Esophagus muscularis mucosa (tissue), 4 donors: ENCODE results near the gene MGAT4C. TPM values are rescaled to one million over a fixed set of nuclear protein-coding genes. Genes with fewer than 3 reads are reported as not detected.

Experiments used
- DNase-seq: peaks from one replicate; pipeline ENCODE4 v3.0.0-alpha.2; 2017; ENCODE audit errors: extremely low spot score
- H3K27ac ChIP-seq, 4 donors: fragments of 200-600 bp; sonication (generic); replicated peaks in 1 of 4; 1 replicate in 3 of 4; 2 replicates in 1 of 4; pipeline ENCODE4 v1.5.1; 2016 to 2019; ENCODE audit warnings: mild to moderate bottlenecking in 1 of 4
- H3K27me3 ChIP-seq, 4 donors: fragments of 200-600 bp; sonication (generic); one replicate each; pipeline versions ENCODE4 v1.5.1 to v1.6.0; 2016 to 2019
- H3K36me3 ChIP-seq, 4 donors: fragments of 200-600 bp; sonication (generic); one replicate each; pipeline ENCODE4 v1.5.1; 2016 to 2019
- H3K4me1 ChIP-seq, 4 donors: fragments of 200-600 bp; sonication (generic); one replicate each; pipeline ENCODE4 v1.5.1; 2016 to 2019
- H3K4me3 ChIP-seq, 4 donors: fragments of 200-600 bp; sonication (generic); 1 replicate in 2 of 4; 2 replicates in 2 of 4; pipeline ENCODE4 v1.5.1; 2016 to 2019; ENCODE audit warnings: mild to moderate bottlenecking in 4 of 4, moderate library complexity in 1 of 4
- H3K9me3 ChIP-seq, 4 donors: fragments of 200-600 bp; sonication (generic); 1 replicate in 3 of 4; 2 replicates in 1 of 4; pipeline ENCODE4 v1.5.1; 2016 to 2019
- EP300 ChIP-seq: sonication (generic); formaldehyde crosslinking; IDR thresholded peaks from one replicate; pipeline ENCODE4 v1.6.1; 2017; ENCODE audit warnings: antibody characterized with exemption
- POLR2A ChIP-seq: fragments of 450-650 bp; IDR thresholded peaks from one replicate; pipeline ENCODE4 v1.6.1; 2017; ENCODE audit warnings: antibody characterized with exemption, moderate library complexity, mild to moderate bottlenecking, low read depth
- POLR2AphosphoS5 ChIP-seq, 2 donors: sonication (generic); formaldehyde crosslinking; IDR thresholded peaks; one replicate each; pipeline ENCODE4 v1.6.1; 2017; ENCODE audit warnings: antibody characterized with exemption in 2 of 2
- WGBS: methylation state at CpG from one replicate; pipeline ENCODE4 v1.1.5; 2018; 5-methylcytosine and 5-hydroxymethylcytosine counted together
- intact Hi-C: fragments of 100-400 bp; cut with DNase I; formaldehyde crosslinking; loops from one replicate; pipeline ENCODE4 v1.15.1; 2023
- total RNA-seq, 4 donors: library from RNA; depleted of rRNA; stranded (reverse); fragments of >200 nt; gene quantifications; one replicate each; pipeline versions ENCODE4 v1.1.0 to v1.2.1, GENCODE V29; 2016
- TF ChIP-seq, protein P1 (sequence below), 3 experiments: fragments of 200-600 bp in 2 of 3; fragments of 450-650 bp in 1 of 3; sonication (generic) in 2 of 3; IDR thresholded peaks; one replicate each; pipeline ENCODE4 v1.5.1; 2017 to 2019; ENCODE audit warnings: antibody characterized with exemption in 3 of 3, mild to moderate bottlenecking in 2 of 3, moderate library complexity in 1 of 3

Gene MGAT4C
- total RNA-seq, 4 donors from 2014 or later = 0.19 to 2.5 (median 0.38) TPM

DNA sequence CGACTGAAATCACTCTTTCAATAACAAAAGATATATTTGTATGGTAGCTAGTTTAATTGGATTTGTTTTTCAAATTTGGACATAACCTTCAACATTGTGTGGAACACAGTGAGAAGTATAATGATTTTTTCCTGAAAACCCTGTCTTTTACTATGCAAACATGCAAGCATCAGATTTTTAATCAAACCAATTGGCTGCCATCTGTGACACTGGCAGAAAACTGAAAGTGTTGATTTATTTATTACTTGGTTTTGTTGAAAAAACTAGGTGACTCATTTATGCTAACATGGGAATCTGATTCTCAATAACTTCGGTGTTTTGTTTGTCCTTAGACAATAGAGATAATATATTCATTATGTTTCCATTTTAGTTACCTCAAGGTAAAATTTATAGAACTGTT, 300.1 kb downstream of the MGAT4C start:
- WGBS = 64% methylated on average over 2 of the region's 2 CpGs
- Histone ChIP-seq H3K36me3 (no peaks in the 10 kb centered on the region), H3K27ac (no peak overlapping the region), H3K4me3 (no peak overlapping the region), H3K4me1 (no peaks in the 10 kb centered on the region), H3K27me3 (peaks cover 0 to 3% (median 0%) of the 10 kb centered on the region in 4 donors), H3K9me3 (no peaks in the 10 kb centered on the region)
- intact Hi-C loops = no loop called here
- TF ChIP-seq EP300 (no peak), POLR2AphosphoS5 (IDR thresholded peaks at IDR 0.05) (no peak), POLR2A (no peak)
- DNase-seq = no peak

DNA sequence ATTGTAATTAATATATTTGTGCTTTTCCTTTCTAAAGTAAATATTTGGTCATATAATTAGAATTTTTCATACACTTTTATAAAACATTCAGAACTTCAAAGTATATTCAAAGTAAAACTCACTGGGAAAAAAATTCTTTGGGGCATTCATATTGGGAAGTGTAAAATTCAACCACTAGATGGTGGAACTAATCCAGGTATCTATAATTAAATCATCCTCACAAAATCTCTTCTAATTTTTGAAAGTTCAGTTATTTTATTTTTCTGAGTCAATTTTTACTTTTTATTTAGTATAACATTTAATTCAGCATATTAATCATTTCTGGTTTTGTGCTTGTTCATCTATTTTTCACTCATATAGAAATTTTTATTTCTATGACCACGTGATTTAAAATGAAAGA, 301.1 kb downstream of the MGAT4C start:
- no peak overlapping the region for H3K4me3 ChIP-seq
- H3K4me1 ChIP-seq = no peaks in the 10 kb centered on the region
- H3K9me3 ChIP-seq = no peaks in the 10 kb centered on the region
- TF ChIP-seq EP300 (no peak), POLR2A (no peak), POLR2AphosphoS5 (IDR thresholded peaks at IDR 0.05) (no peak)
- TF ChIP-seq, protein P1, sequence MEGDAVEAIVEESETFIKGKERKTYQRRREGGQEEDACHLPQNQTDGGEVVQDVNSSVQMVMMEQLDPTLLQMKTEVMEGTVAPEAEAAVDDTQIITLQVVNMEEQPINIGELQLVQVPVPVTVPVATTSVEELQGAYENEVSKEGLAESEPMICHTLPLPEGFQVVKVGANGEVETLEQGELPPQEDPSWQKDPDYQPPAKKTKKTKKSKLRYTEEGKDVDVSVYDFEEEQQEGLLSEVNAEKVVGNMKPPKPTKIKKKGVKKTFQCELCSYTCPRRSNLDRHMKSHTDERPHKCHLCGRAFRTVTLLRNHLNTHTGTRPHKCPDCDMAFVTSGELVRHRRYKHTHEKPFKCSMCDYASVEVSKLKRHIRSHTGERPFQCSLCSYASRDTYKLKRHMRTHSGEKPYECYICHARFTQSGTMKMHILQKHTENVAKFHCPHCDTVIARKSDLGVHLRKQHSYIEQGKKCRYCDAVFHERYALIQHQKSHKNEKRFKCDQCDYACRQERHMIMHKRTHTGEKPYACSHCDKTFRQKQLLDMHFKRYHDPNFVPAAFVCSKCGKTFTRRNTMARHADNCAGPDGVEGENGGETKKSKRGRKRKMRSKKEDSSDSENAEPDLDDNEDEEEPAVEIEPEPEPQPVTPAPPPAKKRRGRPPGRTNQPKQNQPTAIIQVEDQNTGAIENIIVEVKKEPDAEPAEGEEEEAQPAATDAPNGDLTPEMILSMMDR (IDR thresholded peaks at IDR 0.05) = no peak
- H3K27me3 ChIP-seq = peaks cover 0 to 3% (median 0%) of the 10 kb centered on the region in 4 donors
- no peaks in the 10 kb centered on the region for H3K36me3 ChIP-seq
- intact Hi-C loops = no loop called here
- 74% methylated on average over 1 of the region's 1 CpG for WGBS
- DNase-seq = no peak
- H3K27ac ChIP-seq = no peak overlapping the region

DNA sequence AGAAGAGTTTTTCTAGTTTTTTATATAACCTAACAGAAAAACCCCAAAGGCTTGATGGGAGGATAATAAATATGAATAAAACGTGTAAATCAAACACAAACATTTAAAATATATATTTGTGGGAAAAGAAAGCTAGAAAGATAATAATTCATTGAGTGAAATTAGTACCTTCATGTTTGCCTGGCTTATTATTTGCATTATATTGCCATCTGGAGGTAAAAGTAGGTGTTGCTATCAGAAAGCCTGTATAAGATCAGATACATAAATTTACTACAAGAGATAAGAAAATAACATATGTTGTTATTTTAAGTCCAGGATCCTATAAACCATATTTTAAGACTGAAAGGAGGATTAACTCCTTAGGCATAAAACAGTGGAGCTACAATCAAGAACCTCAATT, 304.4 kb downstream of the MGAT4C start:
- 5% methylated on average over 1 of the region's 1 CpG for WGBS
- no peak for TF ChIP-seq EP300
- no peak for TF ChIP-seq POLR2AphosphoS5 (IDR thresholded peaks at IDR 0.05)
- TF ChIP-seq, protein P1 (IDR thresholded peaks at IDR 0.05) = peak in 1 of 3 experiments; percentile 15
- intact Hi-C loops = no loop called here

DNA sequence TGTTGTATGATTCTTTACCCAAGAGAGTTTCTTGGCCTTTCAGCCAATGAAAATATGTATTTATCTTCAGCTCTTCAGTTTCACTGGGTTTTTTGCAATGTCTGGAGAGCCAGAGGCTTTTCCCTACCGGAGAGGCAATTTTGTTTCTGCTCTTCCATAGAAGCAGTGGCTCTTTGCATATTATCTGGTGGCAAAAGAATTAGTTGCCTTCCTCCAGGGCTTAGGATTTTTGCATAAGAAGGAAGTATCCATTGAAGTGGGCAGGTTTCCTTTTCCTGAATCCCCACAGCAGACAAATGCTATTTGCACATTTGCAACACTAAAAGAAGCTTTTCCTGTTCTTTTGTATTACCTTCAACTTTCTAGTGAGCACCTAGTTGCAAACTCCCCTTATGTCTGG, 306.9 kb downstream of the MGAT4C start:
- no peak for DNase-seq
- H3K4me3 ChIP-seq = no peak overlapping the region
- H3K27me3 ChIP-seq = peaks cover 0 to 3% (median 0%) of the 10 kb centered on the region in 4 donors
- H3K4me1 ChIP-seq = no peaks in the 10 kb centered on the region
- WGBS = 43% methylated on average over 1 of the region's 1 CpG
- TF ChIP-seq POLR2A (no peak), EP300 (no peak), POLR2AphosphoS5 (IDR thresholded peaks at IDR 0.05) (no peak)
- TF ChIP-seq, protein P1 (IDR thresholded peaks at IDR 0.05) = no peak
- H3K36me3 ChIP-seq = no peaks in the 10 kb centered on the region
- no peak overlapping the region for H3K27ac ChIP-seq
- no peaks in the 10 kb centered on the region for H3K9me3 ChIP-seq
- intact Hi-C loops = no loop called here

More for the DNA sequence above, 304.4 kb downstream of the MGAT4C start:
- Histone ChIP-seq H3K36me3 (no peaks in the 10 kb centered on the region), H3K4me3 (no peak overlapping the region), H3K27ac (no peak overlapping the region), H3K27me3 (peaks cover 0 to 3% (median 0%) of the 10 kb centered on the region in 4 donors), H3K4me1 (no peaks in the 10 kb centered on the region), H3K9me3 (no peaks in the 10 kb centered on the region)
- no peak for DNase-seq

DNA sequence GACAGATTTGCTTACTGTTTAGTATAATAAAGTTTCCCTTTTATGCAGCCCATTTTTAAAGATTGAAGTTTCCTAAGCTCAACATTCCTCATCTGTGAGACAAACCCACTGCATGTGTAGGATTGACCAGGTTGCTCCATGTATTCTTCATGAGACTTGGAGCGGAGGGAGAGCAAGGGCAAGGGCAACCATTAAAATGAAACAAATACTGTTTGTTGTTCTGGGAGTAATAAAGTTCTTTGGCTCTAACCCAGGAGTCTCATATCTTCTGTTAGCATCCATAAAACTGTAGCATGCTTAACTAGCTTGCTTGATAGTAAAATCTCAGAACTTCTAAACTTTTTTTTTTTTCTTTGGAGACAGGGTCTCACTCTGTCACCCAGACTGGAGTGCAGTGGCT, 307.9 kb downstream of the MGAT4C start:
- Histone ChIP-seq H3K4me3 (no peak overlapping the region), H3K4me1 (no peaks in the 10 kb centered on the region), H3K27ac (no peak overlapping the region), H3K36me3 (no peaks in the 10 kb centered on the region), H3K27me3 (peaks cover 0 to 3% (median 0%) of the 10 kb centered on the region in 4 donors), H3K9me3 (no peaks in the 10 kb centered on the region)
- TF ChIP-seq POLR2A = no peak
- TF ChIP-seq EP300 = no peak
- TF ChIP-seq, protein P1 (IDR thresholded peaks at IDR 0.05) = no peak
- no peak for TF ChIP-seq POLR2AphosphoS5 (IDR thresholded peaks at IDR 0.05)
- WGBS = 100% methylated on average over 1 of the region's 1 CpG
- intact Hi-C loops = no loop called here
- no peak for DNase-seq
